ENCODE measurements around the gene PADI6.
"Not testable (repeated sequence)": the region's sequence is repeated elsewhere in the genome, so short reads cannot be mapped to it uniquely, and the experiment has no call there.

PADI6 gene

DNA sequence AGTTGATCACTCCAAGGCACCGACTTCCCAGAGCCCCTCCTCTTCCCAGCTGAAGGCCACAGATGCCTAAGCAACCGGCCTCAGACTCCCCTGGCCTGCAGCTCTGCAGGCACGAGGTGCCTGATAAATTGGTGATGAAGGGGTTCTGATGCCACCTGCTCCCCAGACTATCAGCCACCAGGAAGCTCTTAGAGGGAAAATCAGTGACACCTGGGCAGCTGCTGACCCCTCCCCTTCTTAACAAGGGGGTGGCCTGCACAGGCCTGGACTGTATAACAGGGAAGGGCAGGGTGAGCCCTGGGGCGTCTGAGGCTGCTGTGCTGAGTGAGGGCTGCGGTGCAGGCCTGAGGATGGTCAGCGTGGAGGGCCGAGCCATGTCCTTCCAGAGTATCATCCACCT is at the start of gene PADI6:
TSS of gene PADI6 (plus strand) at position 301 of the 400 bp plus-strand sequence. CDS start at position 351, 50 bp downstream.
- no peak for DNase-seq (ENCODE audit: low spot score)

DNA sequence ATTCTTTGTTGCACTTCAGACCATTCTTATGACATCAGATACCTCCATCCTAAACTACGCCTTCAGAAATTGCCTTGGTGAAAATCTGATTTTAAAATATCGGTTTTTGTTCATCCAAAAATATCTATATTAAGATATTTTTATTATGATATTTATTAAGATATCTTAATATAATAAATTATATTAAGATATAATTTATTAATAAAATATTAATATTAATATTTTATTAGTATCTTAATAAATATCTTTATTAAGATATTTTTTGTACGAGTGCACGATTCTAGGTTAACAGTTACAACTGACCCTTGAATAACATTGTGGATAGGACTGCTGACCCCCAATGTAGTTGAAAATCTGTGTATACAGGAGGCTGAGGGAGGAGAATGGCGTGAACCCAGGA is 43.1 kb upstream of the PADI6 start:
- no peak for DNase-seq (ENCODE audit: low spot score)

DNA sequence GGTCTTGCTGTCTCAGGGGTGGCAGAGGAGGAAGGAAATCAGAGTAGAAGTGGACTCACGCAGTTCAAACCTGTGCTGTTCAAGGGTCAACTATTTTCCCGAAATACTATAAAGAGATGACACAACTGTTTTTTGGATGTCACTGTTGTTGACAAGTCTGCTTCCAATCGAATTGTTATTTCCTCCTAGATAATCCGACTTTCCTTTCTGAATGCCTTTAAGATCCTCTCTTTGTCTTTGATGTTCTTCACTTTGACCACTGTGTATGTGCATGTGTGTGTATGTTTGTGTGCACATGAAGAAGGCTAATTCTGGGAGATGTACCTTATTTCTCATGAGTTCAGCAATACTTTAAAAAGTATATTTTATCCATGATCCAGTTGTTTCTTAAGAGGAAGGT is 42.4 kb upstream of the PADI6 start:
- no peak for DNase-seq (ENCODE audit: low spot score)

DNA sequence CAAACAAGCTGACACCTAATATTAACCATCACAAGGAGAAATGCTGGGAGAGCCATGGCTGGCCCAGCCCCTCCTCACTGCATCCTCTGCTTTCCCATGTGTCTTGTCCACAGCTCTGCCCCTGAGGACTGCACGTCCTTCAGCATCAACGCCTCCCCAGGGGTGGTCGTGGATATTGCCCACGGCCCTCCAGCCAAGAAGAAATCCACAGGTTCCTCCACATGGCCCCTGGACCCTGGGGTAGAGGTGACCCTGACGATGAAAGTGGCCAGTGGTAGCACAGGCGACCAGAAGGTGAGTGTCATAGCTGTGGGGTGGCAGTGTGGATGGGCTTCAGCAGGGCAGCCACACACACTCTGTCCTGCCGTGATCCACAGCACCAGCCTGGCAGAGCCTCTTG is 41.1 kb upstream of the PADI6 start:
- DNase-seq (ENCODE audit: low spot score) = no peak

DNA sequence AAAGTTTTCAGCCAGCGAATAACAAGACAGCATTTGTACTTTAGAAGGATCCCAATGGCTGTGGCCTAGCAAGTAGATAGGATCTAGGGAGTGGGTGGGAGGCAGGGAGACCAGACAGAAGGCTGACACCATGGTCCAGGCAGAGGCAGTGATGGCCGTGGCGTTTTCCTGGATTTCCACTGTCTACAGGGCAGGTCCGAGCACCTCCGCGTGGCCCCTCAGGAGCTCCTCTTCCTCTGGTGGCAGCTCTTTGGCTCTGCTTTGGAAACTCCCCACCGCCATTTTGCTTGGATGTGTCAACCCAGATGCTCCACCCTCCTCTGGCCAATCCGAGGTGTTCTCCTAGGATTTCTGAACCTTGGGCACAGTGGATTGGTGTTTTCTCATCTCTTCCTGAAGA is 38.9 kb upstream of the PADI6 start:
- no peak for DNase-seq (ENCODE audit: low spot score)

DNA sequence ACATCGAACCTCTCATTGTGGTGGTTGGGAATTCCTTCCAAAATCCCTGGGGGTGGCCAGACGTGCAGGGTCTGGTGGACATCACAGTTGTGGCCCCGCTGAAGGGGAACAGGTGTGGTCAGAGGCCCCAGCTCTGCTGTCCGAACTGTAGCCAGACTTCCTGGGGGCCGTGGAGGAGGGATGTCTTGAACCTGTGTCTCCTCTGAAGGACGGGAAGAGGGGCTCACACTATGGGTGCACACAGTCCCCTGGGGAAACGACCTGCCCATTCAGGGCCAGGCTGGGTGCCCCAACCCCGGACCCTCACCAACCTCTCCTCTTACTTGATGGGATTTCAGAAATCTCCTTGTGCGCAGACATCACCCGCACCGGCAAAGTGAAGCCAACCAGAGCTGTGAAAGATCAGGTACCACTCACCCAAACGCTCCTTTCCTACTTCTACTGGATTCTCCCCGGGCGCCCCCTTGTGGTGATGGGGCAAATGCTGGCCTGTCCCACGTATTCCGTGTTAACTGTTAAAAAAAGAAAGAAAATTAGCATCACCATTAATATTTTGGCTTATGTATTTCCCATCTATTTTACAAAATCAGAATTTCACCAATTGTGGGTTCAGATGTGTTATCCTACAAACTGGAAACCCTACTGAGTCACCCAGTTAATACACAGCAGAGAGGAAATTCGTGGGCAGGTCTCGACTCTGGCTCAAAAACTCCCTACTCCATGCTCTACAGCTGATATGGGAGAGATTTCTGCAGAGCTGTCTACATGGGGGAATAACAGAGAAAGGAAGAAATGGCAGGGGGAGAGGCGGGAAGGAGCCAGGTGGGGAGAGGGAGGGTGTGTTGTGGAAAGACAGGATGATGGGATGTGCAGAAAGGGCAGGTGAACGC is 35.9 kb upstream of the PADI6 start:
- DNase-seq (ENCODE audit: low spot score) = peak; percentile 70

DNA sequence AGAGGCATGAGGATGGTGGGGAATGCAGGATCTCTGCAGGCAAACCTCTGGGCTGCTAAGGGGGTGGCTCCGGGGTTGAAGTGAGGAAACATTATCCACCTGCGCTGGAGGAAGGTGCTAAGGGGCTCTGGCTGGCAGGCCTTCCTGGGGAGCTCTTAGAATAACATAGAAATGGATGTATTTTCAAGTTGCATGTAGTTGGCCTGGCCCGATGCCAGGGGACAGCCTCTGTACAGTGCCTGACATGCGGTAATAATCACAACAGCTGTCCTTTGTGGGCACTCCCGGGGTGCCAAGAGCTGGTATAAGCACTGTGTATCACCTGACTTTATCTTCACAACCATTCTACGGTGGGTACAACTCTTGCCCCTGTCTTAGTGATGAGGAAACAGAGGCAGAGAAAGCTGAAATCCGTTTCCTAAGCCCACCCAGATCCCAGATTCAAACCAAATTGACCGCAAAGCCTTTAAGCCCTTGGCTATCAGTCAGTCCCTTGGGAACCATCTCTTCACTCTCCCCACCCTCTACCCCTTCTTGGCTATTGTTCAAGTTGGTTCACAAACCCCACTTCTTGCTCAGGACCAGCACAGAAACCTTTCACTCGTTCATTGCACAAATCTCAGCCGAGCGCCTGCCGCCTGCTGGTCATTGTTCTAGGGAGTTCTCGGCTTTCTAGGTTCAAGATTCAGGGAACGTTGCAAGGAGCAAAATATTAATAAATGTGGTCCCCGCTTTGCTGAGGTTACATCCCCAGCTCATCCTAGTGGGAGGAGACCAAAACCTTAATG is 33.1 kb upstream of the PADI6 start:
- peak; percentile 2 for DNase-seq (ENCODE audit: low spot score)

DNA sequence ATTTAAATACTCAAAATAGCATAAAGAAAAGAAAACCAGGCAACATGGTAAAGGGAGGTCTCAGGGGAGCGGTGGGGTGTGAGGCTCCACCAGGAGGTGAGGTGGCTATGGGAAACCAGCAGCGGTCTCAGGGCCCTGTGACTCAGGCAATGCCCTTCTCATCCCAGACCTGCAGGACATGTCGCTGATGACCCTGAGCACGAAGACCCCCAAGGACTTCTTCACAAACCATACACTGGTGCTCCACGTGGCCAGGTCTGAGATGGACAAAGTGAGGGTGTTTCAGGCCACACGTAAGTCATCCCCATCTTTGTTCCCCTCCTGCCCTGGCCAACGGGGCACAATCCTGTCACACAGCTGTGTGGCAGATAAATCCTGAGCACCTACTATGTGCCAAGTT is 32.5 kb upstream of the PADI6 start:
- DNase-seq (ENCODE audit: low spot score) = no peak

DNA sequence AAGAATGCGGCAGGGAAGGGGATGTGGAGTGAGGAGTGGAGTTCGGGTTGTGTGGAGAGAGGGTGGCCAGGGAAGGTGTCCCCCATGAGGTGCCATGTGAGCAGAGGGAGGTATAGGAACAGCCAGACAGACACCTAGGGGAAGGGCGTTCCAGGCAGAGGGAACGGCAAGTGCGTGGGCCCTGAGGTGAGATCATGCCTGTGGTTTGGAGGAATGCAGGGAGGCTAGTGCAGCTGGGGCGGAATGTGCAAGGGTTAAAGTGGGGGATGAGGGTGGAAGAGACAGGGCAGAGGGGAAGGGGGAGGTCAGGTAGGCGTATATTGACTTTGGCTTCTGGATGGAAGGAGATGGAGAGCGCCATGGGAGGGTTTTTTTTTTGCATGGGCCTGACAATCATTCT is 31.6 kb upstream of the PADI6 start:
- no peak for DNase-seq (ENCODE audit: low spot score)

DNA sequence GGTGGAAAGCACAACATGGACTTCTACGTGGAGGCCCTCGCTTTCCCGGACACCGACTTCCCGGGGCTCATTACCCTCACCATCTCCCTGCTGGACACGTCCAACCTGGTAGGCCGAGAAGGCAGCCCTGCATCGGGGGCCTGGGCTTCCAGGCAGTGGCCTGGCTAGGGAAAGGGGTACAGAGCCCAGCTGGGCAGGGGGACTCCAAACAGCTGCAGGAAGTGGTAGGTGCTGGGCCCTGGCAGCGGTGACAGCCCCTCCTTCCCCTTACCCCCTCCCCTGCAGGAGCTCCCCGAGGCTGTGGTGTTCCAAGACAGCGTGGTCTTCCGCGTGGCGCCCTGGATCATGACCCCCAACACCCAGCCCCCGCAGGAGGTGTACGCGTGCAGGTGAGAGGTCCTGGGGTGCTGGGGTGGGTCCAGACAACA is 30.0 kb upstream of the PADI6 start:
- peak; percentile 9 for DNase-seq (ENCODE audit: low spot score)

DNA sequence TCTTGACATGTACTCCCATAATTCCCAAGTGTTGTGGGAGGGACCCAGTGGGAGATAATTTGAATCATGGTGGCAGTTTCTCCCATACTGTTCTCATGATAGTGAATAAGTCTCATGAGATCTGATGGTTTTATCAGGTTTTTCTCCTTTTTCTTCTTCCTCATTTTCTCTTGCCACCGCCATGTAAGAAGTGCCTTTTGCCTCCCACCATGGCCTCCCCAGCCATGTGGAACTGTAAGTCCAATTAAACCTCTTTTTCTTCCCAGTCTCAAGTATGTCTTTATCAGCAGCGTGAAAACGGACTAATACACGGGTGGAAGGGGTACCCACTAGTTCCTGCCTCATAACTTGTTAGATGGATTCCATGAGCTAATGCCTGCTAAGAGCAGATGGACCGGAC is 26.5 kb upstream of the PADI6 start:
- not testable (repeated sequence) for DNase-seq (ENCODE audit: low spot score)

DNA sequence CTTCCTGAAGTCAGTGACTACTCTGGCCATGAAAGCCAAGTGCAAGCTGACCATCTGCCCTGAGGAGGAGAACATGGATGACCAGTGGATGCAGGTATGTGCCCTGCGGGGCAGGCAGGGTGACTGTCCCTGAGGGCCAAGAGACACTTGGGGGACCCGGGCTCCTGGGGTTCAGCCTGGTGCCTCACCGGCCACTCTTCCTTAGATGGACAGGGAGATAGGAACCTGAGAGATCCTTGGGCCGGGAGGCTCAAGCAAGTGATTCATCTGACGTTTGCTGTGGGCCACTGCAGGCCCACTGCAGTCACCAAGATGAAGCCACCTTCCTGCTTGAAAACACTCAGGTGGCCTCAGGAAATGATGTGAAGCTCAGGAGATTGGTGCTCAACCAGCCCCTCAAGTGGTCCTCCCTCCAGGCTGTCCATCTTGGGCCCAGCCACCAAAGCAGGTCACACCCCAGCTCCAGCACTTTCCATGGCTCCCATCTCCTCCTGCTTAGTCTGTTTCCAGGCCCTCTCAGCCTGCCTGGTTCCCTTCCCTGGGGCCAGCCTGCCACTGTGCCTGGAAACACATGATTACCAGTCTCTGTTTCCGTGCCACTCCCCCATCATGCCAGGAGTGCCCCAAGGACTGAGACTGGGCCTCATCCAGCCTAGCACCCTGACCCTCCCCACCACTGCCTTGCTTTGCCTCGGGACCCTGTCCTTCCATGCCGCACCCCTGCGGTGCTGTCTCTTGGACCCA is 25.8 kb upstream of the PADI6 start:
- DNase-seq (ENCODE audit: low spot score) = peak; percentile 4

DNA sequence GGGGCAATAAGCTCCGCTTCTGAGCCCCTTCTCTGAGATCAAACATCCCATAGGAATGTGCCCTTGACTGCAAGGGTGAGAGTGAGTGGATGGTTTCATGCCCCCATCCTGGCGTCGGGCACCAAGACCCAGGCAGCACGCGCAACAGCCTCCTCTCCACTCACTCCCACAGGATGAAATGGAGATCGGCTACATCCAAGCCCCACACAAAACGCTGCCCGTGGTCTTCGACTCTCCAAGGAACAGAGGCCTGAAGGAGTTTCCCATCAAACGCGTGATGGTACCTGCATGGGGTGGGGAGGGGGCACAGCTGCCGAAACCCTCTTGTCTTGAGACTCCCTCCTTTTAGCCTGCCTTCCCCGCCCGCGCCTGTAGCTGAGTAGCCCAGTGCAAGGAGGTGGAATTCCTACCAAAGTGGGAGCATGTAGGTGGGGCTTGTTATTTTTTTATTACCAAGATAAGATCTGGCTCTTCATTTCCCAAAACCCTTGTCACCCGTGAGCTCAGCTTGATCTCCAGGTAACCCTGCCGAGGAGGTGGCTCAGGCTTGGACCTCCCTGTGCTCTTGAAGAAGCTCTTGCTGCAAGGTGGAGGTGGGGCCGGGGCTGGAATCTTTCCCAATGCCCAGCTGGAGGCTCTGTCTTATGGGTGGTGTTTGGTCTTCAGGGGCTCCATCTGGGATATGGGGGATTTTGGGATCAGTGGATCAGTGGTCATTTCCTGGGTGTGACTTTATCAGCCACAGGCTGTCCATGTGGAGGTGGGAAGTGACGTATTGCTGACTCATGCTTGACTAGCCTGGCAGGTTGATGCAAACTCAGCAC is 24.0 kb upstream of the PADI6 start:
- peak; percentile 10 for DNase-seq (ENCODE audit: low spot score)

DNA sequence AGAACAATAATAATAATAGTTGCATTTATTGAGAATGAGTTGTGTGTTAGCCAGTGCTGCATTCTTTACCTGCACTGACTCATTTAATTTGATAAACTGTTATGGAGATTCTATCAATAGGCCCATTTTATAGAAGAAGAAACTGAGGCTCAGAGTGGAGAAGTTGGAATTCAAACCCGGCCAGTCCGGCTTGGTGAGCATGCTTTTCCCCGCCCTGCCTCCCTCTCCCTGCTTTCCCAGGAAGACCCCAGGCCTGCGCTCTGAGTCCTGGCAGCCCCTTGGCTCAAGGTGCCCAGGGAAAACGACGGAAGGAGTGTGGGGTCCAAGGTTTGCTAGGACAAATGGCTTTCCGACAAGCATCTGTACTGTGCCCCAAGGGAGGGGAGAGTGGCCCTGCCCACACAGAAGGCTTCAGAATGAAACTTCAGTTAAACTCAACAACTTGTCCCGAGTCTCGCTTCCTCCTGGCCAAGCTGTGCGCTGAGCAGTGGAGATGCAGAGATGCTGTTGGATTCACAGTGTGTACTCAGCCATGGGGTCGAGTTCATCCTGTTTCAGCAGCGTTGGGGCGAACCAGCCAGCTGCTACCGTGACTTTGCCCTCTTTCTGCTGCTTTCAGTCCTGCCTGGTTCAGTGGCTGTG is 23.3 kb upstream of the PADI6 start:
- DNase-seq (ENCODE audit: low spot score) = peak; percentile 6

DNA sequence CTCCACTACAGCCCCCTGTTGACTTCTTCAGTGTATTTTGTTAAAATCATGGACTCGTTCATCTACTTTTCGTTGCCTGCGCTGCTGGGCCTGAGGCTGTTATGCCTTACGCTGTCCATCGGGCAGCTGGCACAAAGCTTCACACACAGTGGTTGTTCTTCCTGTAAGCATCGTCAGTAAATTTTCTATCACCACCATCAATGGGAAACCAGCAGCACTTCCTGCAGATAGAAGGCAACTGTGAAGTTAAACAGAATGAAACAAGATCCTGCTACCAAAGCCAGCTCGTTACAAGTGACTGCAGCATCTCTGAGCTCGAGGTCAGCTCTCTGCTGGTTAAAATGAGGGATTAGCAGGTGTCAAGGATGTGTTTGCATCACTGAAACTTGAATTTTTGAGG is 21.9 kb upstream of the PADI6 start:
- peak; percentile 6 for DNase-seq (ENCODE audit: low spot score)

DNA sequence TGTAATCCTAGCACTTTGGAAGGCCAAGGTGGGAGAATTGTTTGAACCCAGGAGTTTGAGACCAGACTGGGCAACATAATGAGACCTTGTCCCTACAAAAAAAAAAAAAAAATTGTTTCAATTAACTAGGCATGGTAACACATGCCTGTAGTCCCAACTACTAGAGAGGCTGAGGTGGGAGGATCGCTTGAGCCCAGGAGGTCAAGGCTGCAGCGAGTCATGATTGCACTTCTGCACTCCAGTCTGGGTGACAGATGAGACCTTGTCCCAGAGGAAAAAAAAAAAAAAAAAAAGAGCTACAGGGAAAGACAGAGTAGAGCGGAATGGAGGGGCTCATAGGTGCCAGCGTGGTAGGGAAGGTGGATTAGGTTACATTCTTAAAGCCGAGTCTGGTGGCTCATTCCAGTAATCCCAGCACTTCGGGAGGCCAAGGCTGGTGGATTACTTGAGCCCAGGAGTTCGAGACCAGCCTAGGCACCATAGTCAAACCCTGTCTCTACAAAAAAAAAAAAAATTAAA is 21.0 kb upstream of the PADI6 start:
- no peak for DNase-seq (ENCODE audit: low spot score)

DNA sequence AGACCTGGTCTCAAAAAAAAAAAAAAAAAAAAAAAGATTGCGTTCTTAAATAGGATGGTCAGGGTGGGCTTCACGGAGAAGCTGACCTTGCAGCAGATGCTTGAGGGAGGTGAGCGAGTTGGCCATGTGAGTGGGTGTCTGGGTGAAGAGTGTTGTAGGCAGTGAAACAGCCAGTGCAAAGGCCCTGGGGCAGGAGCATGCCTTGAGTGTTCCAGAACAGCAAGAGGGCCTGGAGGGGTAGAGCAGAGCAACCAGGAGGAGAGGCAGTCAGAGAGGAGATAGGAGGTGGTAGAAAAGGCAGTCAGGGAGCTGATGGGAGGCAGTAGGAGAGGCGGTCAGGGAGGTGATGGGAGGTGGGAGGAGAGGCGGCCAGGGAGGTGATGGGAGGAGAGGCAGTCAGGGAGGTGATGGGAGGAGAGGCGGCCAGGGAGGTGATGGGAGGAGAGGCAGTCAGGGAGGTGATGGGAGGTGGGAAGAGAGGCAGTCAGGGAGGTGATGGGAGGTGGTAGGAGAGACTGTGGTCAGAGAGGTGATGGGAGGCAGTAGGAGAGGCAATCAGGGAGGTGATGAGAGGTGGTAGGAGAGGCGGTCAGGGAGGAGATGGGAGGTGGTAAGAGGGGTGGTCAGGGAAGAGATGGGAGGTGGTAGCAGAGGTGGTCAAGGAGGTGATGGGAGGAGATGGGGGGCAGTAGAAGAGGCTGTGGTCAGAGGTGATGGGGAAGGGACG is 20.2 kb upstream of the PADI6 start:
- no peak for DNase-seq (ENCODE audit: low spot score)

DNA sequence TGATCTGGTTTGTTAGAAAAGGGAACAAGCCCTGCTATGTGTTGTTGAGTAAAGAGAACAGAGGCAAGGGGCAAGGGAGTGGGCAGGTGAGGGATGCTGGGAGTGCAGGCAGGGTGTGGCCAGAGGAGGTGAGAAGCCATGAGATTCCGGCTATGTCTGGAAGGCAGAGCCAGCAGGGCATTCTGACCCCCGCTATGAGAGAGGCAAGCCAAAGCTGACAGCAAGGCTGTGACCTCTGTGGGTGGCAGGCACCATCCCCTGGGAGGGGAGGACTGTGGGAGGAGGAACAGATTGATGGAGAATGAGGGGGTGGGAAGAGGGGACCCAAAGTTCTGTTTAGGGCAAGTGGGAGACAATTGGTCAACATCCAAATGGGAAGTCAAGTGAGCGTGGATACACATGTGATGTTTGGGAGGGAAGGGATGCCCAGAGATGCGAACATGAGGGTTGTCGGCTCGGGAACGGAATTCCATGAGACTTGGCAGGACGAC is 19.5 kb upstream of the PADI6 start:
- no peak for DNase-seq (ENCODE audit: low spot score)

DNA sequence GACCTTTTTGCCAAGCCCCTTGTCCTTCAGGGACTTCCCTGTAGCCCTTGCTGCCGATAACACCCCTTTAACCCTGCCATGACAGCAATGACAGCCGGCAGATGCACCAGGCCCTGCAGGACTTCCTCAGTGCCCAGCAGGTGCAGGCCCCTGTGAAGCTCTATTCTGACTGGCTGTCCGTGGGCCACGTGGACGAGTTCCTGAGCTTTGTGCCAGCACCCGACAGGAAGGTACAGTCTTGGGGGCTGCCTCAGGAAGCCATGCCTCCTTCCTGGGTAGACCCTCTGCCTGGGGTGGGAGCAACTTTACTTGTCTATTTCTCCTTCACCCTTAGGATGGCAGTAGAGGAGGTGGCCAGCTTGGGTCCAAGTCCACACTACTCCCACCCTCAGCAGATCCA is 16.1 kb upstream of the PADI6 start:
- DNase-seq (ENCODE audit: low spot score) = no peak
